ENCODE results near the gene AZGP1. TPM values are rescaled to one million over a fixed set of nuclear protein-coding genes. Genes with fewer than 3 reads are reported as not detected.

Gene AZGP1
- total and polyA plus RNA-seq, 2 of the 13 experiments (the other 11 are each of a cell fraction or from before 2014, with no cell fraction given) = 93.8 to 229 TPM

DNA sequence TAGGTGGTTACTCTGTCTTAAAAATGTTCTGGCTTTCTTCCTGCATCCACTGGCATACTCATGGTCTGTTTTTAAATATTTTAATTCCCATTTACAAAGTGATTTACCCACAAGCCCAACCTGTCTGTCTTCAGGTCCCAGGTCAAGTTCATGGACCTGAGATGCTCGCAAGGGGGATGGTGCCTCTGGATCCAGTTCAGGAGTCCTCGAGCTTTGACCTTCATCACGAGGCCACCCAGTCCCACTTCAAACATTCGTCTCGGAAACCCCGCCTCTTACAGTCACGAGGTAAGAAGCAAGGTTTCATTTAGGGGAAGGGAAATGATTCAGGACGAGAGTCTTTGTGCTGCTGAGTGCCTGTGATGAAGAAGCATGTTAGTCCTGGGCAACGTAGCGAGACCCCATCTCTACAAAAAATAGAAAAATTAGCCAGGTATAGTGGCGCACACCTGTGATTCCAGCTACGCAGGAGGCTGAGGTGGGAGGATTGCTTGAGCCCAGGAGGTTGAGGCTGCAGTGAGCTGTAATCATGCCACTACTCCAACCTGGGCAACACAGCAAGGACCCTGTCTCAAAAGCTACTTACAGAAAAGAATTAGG lies 48.3 kb upstream of the AZGP1 start (continued):
- TF ChIP-seq TCF12 (IDR thresholded peaks at IDR 0.05) (no peak), TCF12 (CRISPR knock-in tag; IDR thresholded peaks at IDR 0.05) (no peak), ZMYM4 (CRISPR knock-in tag; IDR thresholded peaks at IDR 0.05) (peak; percentile 80), GLI4 (CRISPR knock-in tag; IDR thresholded peaks at IDR 0.05; ENCODE audit: borderline replicate concordance) (no peak), ZNF75D (CRISPR knock-in tag; IDR thresholded peaks at IDR 0.05; ENCODE audit: borderline replicate concordance) (no peak), ZNF891 (CRISPR knock-in tag; IDR thresholded peaks at IDR 0.05) (no peak), ZNF572 (CRISPR knock-in tag; IDR thresholded peaks at IDR 0.05) (0 out of 2 replicates have a peak, but pooled peaks have one; percentile 21), ZFP62 (CRISPR knock-in tag; IDR thresholded peaks at IDR 0.05) (no peak), ZMYM2 (CRISPR knock-in tag; IDR thresholded peaks at IDR 0.05) (peak; percentile 50), BHLHE40 (IDR thresholded peaks at IDR 0.05; ENCODE audit: low read length) (peak; percentile 74), ZBTB38 (CRISPR knock-in tag; IDR thresholded peaks at IDR 0.05) (no peak), NFRKB (IDR thresholded peaks at IDR 0.05) (no peak), NR2F1 (CRISPR knock-in tag; IDR thresholded peaks at IDR 0.05) (peak; percentile 90 to 94), ZNF431 (CRISPR knock-in tag; IDR thresholded peaks at IDR 0.05; ENCODE audit: borderline replicate concordance, low read depth) (no peak), ZNF614 (CRISPR knock-in tag; IDR thresholded peaks at IDR 0.05; ENCODE audit: borderline replicate concordance) (no peak), KDM5B (CRISPR knock-in tag; IDR thresholded peaks at IDR 0.05; ENCODE audit: borderline replicate concordance) (no peak), ETV5 (CRISPR knock-in tag; IDR thresholded peaks at IDR 0.05; ENCODE audit: borderline replicate concordance) (no peak), ZNF567 (CRISPR knock-in tag; IDR thresholded peaks at IDR 0.05; ENCODE audit: borderline replicate concordance) (no peak; the same call in 1 of the 2 replicates), SRF (IDR thresholded peaks at IDR 0.05; ENCODE audit: low read depth, low read length) (no peak)
- TF ChIP-seq, protein P1, sequence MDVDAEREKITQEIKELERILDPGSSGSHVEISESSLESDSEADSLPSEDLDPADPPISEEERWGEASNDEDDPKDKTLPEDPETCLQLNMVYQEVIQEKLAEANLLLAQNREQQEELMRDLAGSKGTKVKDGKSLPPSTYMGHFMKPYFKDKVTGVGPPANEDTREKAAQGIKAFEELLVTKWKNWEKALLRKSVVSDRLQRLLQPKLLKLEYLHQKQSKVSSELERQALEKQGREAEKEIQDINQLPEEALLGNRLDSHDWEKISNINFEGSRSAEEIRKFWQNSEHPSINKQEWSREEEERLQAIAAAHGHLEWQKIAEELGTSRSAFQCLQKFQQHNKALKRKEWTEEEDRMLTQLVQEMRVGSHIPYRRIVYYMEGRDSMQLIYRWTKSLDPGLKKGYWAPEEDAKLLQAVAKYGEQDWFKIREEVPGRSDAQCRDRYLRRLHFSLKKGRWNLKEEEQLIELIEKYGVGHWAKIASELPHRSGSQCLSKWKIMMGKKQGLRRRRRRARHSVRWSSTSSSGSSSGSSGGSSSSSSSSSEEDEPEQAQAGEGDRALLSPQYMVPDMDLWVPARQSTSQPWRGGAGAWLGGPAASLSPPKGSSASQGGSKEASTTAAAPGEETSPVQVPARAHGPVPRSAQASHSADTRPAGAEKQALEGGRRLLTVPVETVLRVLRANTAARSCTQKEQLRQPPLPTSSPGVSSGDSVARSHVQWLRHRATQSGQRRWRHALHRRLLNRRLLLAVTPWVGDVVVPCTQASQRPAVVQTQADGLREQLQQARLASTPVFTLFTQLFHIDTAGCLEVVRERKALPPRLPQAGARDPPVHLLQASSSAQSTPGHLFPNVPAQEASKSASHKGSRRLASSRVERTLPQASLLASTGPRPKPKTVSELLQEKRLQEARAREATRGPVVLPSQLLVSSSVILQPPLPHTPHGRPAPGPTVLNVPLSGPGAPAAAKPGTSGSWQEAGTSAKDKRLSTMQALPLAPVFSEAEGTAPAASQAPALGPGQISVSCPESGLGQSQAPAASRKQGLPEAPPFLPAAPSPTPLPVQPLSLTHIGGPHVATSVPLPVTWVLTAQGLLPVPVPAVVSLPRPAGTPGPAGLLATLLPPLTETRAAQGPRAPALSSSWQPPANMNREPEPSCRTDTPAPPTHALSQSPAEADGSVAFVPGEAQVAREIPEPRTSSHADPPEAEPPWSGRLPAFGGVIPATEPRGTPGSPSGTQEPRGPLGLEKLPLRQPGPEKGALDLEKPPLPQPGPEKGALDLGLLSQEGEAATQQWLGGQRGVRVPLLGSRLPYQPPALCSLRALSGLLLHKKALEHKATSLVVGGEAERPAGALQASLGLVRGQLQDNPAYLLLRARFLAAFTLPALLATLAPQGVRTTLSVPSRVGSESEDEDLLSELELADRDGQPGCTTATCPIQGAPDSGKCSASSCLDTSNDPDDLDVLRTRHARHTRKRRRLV (CRISPR knock-in tag; IDR thresholded peaks at IDR 0.05) = no peak
- TF ChIP-seq, protein P2, sequence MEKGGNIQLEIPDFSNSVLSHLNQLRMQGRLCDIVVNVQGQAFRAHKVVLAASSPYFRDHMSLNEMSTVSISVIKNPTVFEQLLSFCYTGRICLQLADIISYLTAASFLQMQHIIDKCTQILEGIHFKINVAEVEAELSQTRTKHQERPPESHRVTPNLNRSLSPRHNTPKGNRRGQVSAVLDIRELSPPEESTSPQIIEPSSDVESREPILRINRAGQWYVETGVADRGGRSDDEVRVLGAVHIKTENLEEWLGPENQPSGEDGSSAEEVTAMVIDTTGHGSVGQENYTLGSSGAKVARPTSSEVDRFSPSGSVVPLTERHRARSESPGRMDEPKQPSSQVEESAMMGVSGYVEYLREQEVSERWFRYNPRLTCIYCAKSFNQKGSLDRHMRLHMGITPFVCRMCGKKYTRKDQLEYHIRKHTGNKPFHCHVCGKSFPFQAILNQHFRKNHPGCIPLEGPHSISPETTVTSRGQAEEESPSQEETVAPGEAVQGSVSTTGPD (CRISPR knock-in tag; IDR thresholded peaks at IDR 0.05) = no peak
- TF ChIP-seq, protein P3, sequence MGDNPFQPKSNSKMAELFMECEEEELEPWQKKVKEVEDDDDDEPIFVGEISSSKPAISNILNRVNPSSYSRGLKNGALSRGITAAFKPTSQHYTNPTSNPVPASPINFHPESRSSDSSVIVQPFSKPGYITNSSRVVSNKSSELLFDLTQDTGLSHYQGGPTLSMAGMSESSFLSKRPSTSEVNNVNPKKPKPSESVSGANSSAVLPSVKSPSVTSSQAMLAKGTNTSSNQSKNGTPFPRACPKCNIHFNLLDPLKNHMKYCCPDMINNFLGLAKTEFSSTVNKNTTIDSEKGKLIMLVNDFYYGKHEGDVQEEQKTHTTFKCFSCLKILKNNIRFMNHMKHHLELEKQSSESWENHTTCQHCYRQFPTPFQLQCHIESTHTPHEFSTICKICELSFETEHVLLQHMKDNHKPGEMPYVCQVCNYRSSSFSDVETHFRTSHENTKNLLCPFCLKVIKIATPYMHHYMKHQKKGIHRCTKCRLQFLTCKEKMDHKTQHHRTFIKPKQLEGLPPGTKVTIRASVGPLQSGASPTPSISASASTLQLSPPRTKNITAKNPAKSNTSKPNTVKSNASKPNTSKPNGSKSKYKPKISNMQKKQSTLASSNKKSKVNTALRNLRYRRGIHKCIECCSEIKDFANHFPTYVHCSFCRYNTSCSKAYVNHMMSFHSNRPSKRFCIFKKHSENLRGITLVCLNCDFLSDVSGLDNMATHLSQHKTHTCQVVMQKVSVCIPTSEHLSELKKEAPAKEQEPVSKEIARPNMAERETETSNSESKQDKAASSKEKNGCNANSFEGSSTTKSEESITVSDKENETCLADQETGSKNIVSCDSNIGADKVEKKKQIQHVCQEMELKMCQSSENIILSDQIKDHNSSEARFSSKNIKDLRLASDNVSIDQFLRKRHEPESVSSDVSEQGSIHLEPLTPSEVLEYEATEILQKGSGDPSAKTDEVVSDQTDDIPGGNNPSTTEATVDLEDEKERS (CRISPR knock-in tag; IDR thresholded peaks at IDR 0.05) = peak; percentile 41; the same call in 1 of the 2 replicates

Measured in HepG2 (cell line).